ENCODE measurements around the gene ALPK1.
"Not testable (repeated sequence)": the region's sequence is repeated elsewhere in the genome, so short reads cannot be mapped to it uniquely, and the experiment has no call there.

ALPK1 gene

DNA sequence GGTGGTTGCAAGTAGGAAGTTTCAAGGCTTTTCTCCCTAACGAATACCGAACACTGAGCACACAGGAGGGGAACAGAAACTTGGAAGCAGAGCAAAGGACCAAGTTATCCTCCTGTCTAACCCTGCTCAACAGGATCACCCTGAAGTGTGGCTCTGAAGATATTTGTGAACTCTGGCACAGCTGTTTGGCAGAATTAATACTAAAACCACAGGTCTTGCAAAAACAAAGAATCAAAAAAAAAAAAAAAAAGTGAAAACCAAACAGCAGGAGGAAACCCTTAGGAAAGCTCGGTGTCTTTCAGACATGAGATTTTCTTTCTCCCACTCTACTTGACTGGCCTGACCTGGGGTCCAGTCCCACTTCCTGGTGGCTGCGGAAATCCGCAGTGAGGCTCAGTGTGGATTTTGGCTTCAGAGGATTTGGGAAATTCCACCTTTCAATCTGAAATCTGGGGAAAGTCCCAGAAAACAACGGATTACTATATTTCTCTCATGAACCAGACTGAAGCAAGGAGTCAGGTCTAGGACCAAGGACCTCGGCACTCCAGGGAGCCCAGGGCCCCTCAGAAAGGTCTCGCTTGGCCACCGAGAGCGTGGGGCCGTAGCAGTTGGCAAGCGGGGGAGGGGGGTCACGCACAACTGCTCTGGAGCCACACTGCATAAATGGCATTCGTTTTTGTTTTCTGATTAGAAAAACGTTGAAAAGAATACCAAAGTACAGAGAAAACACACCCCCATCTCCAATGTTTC is 12.3 kb upstream of the ALPK1 start:
- DNase-seq, result no peak

- no peak for DNase-seq
Observed at GRCh38 chr4:112287258-112287989, 9.7 kb upstream of the ALPK1 start.

- DNase-seq, result no peak
Observed at GRCh38 chr4:112288455-112288854, 8.7 kb upstream of the ALPK1 start.

DNA sequence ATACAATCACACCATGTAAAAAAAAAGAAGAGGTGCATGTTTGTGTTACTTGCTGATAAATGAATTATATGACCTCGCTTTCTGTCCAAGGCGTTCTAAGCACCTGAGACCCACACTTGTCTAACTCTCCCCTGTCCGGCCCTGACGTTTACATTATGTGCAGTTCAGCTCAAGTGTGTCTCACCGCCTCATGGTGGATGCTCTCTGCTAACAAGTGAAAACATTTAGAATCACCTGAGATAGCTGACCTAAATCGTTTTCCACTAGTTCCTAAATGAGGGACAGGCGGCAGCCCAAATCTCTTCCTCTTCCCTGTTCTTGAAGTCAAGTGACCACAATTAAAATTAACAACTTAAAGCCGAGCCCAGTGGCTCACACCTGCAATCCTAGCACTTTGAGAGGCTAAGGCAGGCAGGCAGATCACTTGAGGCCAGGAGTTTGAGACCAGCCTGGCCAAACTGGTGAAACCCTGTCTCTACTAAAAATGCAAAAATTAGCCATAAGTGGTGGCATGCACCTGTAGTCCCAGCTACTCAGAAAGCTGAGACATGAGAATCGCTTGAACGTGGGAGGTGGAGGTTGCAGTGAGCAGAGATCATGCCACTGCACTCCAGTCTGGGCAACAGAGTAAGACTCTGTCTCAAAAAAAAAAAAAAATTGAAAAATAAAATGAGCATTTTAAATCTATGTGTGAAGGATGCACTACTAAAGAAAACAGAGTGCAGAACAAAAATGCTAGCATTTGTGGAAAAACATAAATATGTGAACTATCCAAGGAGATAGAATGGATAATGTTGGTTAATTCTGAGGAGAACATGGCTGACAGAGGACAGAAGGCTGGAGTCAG is 7.5 kb upstream of the ALPK1 start:
- no peak for DNase-seq

DNA sequence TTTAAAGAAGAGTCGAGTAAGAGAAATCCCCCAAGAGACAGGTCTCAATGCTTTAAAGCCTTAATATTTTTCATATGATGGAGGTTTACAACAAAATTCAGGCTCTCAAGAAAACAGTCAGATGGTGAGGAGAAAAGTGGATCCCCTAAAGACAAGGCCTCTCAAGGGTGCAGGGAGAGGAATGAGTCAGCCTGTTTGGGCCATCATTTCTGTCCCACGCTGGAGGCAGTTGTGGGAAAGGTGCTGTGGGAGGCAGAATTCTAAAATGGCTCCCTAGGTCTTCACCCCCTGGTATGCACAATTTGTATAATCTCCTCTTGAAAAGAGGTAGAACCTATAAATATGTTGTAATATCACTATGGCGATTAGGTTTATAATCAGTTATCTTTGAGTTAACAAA is 6.8 kb upstream of the ALPK1 start:
- no peak for DNase-seq

GRCh38 chr4:112299721-112300120 is 2.6 kb downstream of the ALPK1 start:
- no peak for DNase-seq

DNA sequence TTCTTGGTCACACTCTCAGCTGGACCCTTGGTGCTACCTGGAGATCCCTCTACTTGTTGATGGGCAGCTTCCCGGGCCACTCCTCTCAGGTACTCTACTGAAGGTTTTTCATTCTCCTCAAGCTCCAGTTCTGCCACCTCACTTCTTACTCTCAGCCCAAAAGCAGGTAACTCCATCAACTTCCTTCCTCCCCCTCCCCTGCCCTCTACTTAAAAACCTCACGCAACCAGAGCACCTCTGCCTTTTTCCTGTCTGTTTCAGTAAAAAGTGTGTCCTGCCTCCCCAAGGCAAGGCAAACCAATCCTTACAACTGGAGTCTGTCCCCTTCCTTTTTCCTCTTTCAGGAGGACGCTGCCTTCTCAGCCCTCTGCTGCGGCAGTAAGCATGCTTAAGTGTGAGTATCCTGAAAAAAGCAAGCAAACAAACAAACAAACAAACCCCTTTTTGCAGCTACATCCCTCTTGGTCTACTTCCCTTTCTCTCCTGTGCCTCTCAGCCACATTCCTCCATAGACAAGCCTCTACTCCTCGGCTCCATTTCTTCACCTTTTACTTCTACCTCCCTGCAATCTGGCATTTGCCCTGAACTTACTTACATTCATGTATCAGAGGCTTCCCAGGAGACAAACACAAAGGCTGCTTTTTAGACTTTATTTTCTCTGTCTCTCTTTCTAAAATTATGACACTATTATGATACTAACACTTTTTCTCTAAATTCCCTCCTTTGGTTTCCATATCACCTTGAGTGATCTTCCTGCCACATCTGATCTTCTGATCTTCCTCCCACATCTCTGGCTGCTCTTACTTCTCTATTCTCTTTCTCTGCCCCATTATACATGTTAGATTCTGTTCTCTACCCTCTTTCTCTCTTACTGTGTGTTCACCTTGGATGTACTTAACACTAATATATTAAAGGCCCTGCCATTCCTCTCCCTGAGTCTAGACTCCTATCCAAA is 5.4 kb downstream of the ALPK1 start:
- no peak for DNase-seq

- DNase-seq, result not testable (repeated sequence)
Observed at GRCh38 chr4:112305477-112305876, 8.3 kb downstream of the ALPK1 start.

DNA sequence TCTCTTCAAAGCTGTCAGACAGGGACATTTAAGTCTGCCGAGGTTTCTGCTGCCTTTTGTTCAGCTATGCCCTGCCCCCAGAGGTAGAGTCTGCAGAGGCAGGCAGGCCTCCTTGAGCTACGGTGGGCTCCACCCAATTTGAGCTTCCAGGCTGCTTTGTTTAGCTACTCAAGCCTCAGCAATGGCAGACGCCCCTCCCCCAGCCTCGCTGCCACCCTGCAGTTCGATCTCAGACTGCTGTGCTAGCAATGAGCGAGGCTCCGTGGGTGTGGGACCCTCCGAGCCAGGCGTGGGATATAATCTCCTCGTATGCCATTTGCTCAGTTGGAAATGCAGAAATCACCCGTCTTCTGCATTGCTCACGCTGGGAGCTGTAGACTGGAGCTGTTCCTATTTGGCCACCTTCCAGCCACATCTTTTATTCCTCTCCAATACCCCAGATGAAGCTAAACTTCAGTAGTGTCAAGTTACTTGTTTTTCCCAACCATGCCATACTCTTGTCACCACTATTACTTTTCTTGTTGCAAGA is 12.2 kb downstream of the ALPK1 start:
- not testable (repeated sequence) for DNase-seq

GRCh38 chr4:112311516-112311915 is 14.3 kb downstream of the ALPK1 start:
- DNase-seq, result no peak

DNA sequence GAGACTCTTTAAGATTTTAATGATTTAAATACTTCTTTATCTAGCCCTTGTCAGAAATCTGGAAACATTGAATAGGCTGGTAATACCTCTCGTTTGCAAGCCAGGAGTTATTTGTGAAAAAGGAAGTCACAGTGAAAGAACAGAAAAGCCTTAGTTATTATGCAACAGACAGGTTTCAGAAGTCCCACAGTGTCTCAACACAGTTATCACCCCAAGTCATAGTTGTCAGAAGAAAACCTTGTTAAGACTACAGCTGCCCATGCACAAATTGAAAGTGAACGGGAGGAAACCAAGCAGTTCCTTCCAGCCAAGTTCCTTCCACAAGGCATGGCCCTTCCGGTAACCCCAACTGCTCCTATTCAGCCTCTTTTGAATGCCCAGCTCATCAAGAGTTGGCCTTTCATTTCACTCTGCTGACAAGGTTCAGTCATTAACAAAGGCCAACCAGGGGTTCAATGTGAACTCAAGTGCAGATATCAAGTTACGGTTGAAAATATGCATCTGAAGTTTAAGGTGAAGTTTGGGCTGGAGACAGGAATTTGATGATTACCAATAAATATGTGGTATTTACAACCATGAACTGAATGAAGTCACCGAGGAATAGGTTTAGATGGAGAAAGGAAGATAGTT is 15.6 kb downstream of the ALPK1 start:
- no peak for DNase-seq

- DNase-seq, result no peak
Observed at GRCh38 chr4:112315446-112315845, 18.3 kb downstream of the ALPK1 start.

GRCh38 chr4:112316360-112316759 is 19.2 kb downstream of the ALPK1 start:
- DNase-seq, result no peak

DNA sequence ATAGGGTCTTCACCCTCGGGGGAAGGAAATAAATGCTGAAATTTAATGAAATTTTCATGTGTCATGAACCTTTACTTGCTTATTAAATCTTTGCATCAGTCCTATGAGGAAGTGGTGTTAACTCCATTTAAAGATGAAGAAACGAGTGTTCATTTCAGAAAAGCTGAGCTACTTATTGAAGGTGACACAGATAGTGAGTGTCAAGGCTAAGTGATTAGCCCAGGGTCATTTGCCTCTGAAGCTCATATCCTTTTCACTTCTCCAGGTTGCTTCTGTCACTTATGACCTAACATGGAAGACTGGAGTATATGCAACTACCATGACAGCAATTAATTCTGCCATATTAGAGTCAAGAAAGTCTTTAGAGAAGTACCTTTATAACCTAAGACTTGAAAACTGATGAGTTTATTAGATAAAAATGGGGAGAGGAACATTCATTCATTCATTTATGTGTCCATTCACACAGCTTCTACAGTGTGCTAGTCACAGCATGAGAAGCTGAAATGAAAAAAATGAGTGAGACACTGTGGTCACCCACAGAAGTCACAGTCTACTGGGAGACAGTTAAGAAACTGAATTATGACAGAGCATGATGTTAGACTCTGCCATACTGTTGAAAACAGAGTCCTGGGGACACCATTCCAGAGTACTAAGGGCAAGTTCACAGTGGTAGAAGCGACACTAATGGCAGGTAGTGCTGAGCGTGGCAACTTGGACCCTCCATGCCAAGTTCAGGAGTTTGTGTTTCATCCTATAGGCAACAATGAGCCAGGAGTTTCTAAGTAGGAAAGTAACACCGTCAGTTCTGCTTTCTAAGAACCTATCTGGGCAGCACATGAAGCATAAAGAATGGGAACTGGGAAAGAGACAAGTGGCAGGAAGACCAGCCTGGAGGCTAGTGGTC is 21.3 kb downstream of the ALPK1 start:
- no peak for DNase-seq

DNA sequence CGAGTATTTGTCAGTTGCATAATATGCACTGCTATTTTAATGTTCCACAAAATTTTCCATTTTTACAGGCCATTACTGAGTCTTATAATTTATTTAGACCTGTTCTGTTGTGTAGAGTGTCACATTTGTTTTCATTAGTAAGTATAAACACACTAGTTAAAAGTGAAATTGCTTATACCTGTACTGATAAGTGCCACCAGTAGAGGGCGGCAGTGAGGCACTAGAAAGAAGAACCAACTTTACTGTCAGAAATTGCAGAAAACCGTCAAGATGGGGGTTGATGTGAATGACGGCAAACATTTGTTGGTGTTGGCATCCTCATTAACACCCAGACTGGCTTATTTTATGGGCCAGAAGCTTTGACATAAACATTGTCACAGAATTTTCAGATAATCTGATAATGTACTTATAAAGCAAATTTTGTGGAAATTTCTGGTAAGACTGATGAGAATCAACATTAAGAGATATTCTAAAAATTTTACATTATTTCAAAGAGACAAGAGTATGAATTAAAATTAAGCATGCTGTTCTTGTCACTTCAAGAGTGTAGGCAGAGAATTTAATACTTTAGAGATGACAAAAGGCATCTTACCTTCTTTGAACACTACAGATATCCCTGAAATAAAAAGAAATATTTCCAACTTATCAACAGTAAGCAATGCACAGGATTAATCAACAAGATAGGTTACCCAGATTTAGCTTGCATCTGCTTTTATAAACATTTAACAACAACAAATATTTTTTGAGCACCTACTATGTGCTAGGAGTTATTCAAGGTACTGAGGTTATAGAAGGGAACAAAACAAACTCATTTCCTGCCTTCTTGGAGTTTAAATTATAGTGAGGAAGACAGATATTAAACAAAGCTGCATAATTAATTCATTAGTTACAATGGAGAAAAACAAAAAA is 24.9 kb downstream of the ALPK1 start:
- DNase-seq, result no peak

DNA sequence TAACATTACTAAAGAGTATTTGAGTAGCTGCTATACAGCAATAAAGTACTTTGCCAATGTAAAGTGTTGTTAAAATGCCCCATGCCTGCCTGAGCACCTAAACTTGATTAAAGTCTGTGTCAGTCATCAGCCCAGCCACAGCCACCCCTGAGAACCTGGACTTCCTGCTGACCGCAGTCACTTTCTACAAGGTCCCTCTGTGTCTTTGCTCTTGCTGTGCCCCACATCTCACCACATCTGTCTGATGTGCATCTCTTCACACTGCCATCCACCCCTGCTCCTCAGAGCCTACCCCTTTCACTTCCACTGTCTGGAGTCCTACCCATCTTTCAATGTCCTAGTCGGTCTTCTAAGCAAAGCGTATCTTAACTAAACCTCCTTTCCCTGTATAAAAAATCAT is 25.7 kb downstream of the ALPK1 start:
- DNase-seq, result no peak

DNA sequence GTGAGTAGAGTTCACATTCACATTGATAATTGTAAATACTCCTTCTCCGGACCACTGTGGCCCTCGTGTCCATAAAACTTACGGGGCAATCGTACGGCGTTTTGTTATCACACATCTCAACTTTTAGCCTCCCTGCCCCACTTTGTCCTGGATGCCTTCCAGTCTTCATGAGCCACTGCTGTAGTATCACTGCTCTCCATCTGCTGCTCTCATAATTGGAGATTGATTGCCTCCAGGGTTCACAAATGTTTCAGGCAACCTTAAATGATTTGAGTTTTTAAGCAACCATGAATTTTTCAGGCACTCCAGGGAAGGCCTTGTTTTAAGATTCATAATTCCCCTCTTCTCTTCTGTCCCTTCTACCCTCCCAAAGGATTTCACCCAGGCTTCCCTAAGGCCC is 28.4 kb downstream of the ALPK1 start:
- DNase-seq, result no peak

DNA sequence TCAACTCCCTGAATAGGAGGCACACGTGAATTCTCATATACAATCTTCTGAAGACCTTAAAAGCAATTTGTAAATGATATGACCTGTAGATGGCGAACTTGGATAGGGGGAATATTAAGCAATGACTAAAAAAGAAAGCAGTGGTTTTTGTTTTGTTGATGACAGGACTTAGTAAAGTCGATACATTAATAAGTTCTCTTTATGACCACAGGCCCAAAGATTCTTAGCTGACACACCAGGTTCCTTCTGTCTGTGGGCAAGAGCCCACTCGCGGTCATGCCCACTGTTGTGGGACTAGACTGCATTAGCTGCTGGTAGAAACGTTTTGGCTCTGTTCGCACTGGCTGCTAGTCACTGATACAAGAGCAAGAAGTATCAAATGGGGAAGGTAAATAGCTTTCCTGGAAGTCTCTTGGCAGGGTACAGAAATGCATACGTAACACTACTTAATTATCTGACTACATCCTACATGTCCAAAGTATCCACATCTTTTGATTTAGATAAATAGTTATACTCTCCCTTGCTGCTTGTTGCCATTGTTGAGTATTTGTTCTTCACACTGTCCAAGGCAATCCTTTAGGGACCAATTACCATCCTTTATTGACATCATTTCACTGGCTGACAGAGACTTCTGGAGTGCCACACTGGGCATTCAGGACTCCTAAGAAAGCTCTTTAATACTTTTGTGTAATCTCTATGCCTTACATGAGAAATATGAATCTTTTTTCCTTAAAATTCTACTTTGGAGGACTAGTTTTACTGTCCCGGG is 31.0 kb downstream of the ALPK1 start:
- DNase-seq, result peak; percentile 34

- DNase-seq, result no peak
Observed at GRCh38 chr4:112328734-112329130, 31.6 kb downstream of the ALPK1 start.

Data from NCI-H187 treated with DMSO at 0.1 percent for 48 hours (cell line).